ENCODE measurements around the gene METTL16. TPM values are rescaled to one million over a fixed set of nuclear protein-coding genes. Genes with fewer than 3 reads are reported as not detected.

The METTL16 gene
- total RNA-seq, 2 donors from 2014 or later = 16.4 to 17.9 TPM

DNA sequence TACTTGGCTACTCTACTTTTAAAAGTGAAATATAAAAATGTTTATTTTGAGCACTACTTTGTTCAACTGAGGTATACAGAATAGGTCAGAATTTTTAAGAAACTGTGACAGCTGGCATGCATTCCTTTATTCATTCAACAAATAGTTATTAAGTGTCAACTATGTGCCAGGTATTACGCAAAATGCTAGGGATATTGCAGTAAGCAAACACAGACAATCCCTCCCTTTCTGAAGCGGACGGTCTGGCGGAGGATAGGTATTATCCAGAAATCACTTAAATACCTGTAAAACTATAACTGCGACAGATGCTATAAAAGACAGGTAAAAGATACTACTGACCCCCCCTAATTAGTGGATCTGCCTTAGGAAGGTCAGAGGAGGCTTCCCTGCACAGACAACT, 26.1 kb downstream of the METTL16 start:
- no peaks in the 10 kb centered on the region for H3K9me3 ChIP-seq
- no peak overlapping the region for H3K27ac ChIP-seq
- peak overlapping the region in 1 of 2 donors; percentile 19 for H3K4me3 ChIP-seq
- TF ChIP-seq, protein P1, sequence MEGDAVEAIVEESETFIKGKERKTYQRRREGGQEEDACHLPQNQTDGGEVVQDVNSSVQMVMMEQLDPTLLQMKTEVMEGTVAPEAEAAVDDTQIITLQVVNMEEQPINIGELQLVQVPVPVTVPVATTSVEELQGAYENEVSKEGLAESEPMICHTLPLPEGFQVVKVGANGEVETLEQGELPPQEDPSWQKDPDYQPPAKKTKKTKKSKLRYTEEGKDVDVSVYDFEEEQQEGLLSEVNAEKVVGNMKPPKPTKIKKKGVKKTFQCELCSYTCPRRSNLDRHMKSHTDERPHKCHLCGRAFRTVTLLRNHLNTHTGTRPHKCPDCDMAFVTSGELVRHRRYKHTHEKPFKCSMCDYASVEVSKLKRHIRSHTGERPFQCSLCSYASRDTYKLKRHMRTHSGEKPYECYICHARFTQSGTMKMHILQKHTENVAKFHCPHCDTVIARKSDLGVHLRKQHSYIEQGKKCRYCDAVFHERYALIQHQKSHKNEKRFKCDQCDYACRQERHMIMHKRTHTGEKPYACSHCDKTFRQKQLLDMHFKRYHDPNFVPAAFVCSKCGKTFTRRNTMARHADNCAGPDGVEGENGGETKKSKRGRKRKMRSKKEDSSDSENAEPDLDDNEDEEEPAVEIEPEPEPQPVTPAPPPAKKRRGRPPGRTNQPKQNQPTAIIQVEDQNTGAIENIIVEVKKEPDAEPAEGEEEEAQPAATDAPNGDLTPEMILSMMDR (IDR thresholded peaks at IDR 0.05) = no peak
- no peaks in the 10 kb centered on the region for H3K27me3 ChIP-seq
- no peaks in the 10 kb centered on the region for H3K36me3 ChIP-seq
- DNase-seq (ENCODE audit: low spot score) = no peak
- peaks cover 0 to 23% of the 10 kb centered on the region in 2 donors for H3K4me1 ChIP-seq

DNA sequence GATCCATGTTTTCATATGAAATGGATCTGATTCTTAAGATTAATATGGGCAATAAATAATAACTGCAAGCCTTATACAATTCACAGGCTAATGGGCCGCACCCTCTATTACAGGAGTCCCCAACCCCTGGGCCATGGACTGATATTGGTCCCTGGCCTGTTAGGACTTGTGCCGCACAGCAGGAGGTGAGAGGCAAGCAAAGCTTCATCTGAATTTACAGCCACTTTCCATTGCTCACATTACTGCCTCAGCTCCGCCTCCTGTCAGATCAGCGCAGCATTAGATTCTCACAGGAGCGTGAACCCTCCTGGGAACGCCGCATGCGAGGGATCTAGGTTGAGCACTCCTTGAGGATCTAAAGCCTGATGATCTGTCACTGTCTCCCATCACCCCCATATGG, 26.8 kb downstream of the METTL16 start:
- H3K27ac ChIP-seq = no peak overlapping the region
- DNase-seq (ENCODE audit: low spot score) = no peak
- peaks cover 0 to 18% of the 10 kb centered on the region in 2 donors for H3K4me1 ChIP-seq
- H3K36me3 ChIP-seq = no peaks in the 10 kb centered on the region
- no peak overlapping the region for H3K4me3 ChIP-seq
- TF ChIP-seq, protein P1 (IDR thresholded peaks at IDR 0.05) = no peak
- H3K27me3 ChIP-seq = no peaks in the 10 kb centered on the region
- H3K9me3 ChIP-seq = no peaks in the 10 kb centered on the region

DNA sequence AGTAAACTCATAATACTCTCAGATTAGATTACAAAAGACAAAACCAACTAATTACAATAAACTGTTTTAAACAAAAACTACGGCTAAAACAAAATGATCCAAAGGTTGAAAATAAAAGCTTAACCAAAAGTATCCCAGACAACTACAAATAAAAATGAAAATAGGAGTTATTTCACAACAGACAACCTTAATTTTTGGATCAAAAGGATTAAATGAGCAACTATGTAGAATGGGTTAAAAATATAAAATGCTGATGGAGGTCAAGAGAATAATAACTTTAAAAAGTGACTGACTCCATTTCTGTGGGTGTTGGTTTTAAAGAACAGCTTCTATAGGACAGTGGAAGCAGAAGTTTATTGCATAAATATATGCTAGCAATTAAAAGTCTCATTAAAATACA, 28.6 kb downstream of the METTL16 start:
- H3K27me3 ChIP-seq = no peaks in the 10 kb centered on the region
- H3K27ac ChIP-seq = no peak overlapping the region
- no peaks in the 10 kb centered on the region for H3K9me3 ChIP-seq
- H3K4me3 ChIP-seq = no peak overlapping the region
- TF ChIP-seq, protein P1 (IDR thresholded peaks at IDR 0.05) = no peak
- H3K36me3 ChIP-seq = no peaks in the 10 kb centered on the region
- DNase-seq (ENCODE audit: low spot score) = no peak
- peaks cover 0 to 18% of the 10 kb centered on the region in 2 donors for H3K4me1 ChIP-seq

DNA sequence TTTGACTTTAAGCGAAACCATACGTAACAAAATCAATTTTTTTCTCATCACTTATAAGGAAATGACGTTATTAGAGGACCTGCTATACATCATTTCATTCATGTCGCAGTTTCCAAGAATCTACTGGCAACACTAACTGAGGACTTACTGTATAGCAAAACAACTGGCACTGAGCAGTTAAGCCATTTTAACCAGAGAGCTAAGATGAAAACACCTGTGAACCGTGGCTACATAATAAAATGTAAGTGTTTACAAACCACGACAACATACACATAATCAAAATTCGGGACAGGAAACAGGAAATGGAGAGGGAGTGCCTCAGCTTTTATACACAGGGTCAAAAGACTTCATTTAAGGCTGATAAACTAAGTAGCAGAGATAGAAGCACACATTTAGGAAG, 29.5 kb downstream of the METTL16 start:
- Histone ChIP-seq H3K4me1 (peaks cover 0 to 18% of the 10 kb centered on the region in 2 donors), H3K27me3 (no peaks in the 10 kb centered on the region), H3K27ac (no peak overlapping the region), H3K36me3 (peaks cover 5% of the 10 kb centered on the region), H3K4me3 (no peak overlapping the region), H3K9me3 (no peaks in the 10 kb centered on the region)
- DNase-seq (ENCODE audit: low spot score) = no peak
- TF ChIP-seq, protein P1 (IDR thresholded peaks at IDR 0.05) = no peak

DNA sequence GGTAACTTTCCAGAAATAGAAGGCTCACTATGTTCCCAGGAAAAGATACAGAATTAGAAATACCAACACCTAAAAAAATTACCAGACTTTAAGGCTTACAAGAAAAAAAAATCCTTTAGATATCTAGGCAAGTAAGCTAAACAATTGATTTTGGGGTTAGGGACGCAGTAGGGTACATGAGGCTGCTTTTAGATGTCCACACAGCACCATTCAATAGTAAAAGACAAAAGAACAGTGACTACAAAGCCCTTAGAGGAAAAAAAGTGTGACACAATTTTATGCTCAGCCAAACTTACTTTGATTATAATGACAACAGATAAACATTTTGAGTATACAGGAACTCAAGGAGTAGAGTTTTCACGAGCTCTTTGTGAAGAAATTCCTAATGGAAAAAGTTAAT, 29.9 kb downstream of the METTL16 start:
- TF ChIP-seq, protein P1 (IDR thresholded peaks at IDR 0.05) = no peak
- Histone ChIP-seq H3K27me3 (no peaks in the 10 kb centered on the region), H3K36me3 (peaks cover 9% of the 10 kb centered on the region), H3K4me1 (peaks cover 0 to 18% of the 10 kb centered on the region in 2 donors), H3K4me3 (no peak overlapping the region), H3K27ac (no peak overlapping the region), H3K9me3 (no peaks in the 10 kb centered on the region)
- no peak for DNase-seq (ENCODE audit: low spot score)

DNA sequence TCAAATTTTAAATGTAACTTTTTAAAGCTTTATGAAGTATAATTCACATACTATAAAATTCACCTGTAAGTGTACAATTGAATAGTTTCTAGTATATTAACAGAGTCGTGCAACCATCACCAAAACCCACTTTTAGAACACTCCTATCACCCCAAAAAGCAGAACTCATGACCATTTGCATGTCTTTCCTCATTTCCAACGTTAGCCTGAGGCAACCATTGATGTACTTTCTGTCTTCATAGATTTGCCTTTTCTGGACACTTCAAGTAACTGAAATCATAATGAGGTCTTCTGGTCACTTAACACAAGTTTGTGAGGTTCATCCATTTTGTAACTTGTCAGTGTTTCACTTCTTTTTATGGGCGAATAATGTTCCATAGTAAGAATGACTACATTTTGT, 33.2 kb downstream of the METTL16 start:
- H3K36me3 ChIP-seq = peaks cover 17% of the 10 kb centered on the region
- H3K4me3 ChIP-seq = no peak overlapping the region
- H3K4me1 ChIP-seq = peaks cover 0 to 5% of the 10 kb centered on the region in 2 donors
- H3K9me3 ChIP-seq = no peaks in the 10 kb centered on the region
- H3K27ac ChIP-seq = no peak overlapping the region
- H3K27me3 ChIP-seq = no peaks in the 10 kb centered on the region
- TF ChIP-seq, protein P1 (IDR thresholded peaks at IDR 0.05) = no peak
- DNase-seq (ENCODE audit: low spot score) = no peak

Data from right atrium auricular region (tissue), 2 donors.